Urinary bladder (tissue), 2 donors: ENCODE data around the gene OR11G2. TPM values are rescaled to one million over a fixed set of nuclear protein-coding genes. Genes with fewer than 3 reads are reported as not detected.

Experiments used
- polyA plus RNA-seq: library from polyadenylated mRNA; stranded (reverse); fragments of 200-250 nt; gene quantifications from one replicate; pipeline ENCODE4 v1.2.3, GENCODE V29; 2013
- small RNA-seq: library from RNA; depleted of rRNA; stranded (forward); fragments of <200 nt; gene quantifications from one replicate; pipeline ENCODE3, GENCODE V24; 2014
- total RNA-seq: library from RNA; depleted of rRNA; stranded (reverse); fragments of >200 nt; gene quantifications from one replicate; pipeline ENCODE4 v1.2.3, GENCODE V29; 2014
- donor health status: healthy.

The OR11G2 gene
- total and polyA plus RNA-seq, 2 donors: not detected

Small RNA genes lying within 50 kb of the gene (small RNA-seq; reads per million reads assigned to genes)
- gene GTF2IP22: not detected

Other genes starting within 250 kb of the OR11G2 start
- gene OR4K15, start 215.3 kb upstream of the OR11G2 start, total RNA-seq: not detected
- not detected for gene OR4K15, start 215.3 kb upstream of the OR11G2 start, polyA plus RNA-seq
- not detected for gene OR4Q2, start 188.7 kb upstream of the OR11G2 start, total RNA-seq
- gene OR4Q2, start 188.7 kb upstream of the OR11G2 start, polyA plus RNA-seq: not detected
- not detected for gene OR4K14, start 171.6 kb upstream of the OR11G2 start, total RNA-seq
- gene OR4K14, start 171.6 kb upstream of the OR11G2 start, polyA plus RNA-seq: not detected
- not detected for gene OR4K13, start 154.9 kb upstream of the OR11G2 start, total RNA-seq
- gene OR4K13, start 154.9 kb upstream of the OR11G2 start, polyA plus RNA-seq: not detected
- gene OR4L1, start 130.9 kb upstream of the OR11G2 start, total RNA-seq: not detected
- gene OR4L1, start 130.9 kb upstream of the OR11G2 start, polyA plus RNA-seq: not detected
- gene OR4K17, start 80.2 kb upstream of the OR11G2 start, total RNA-seq: not detected
- not detected for gene OR4K17, start 80.2 kb upstream of the OR11G2 start, polyA plus RNA-seq
- gene OR4N5, start 52.1 kb upstream of the OR11G2 start, total RNA-seq: not detected
- gene OR4N5, start 52.1 kb upstream of the OR11G2 start, polyA plus RNA-seq: not detected
- gene OR11H6, start 32.8 kb downstream of the OR11G2 start, total RNA-seq: not detected
- gene OR11H6, start 32.8 kb downstream of the OR11G2 start, polyA plus RNA-seq: not detected
- gene OR11H7, start 38.1 kb downstream of the OR11G2 start, total RNA-seq: not detected
- gene OR11H7, start 38.1 kb downstream of the OR11G2 start, polyA plus RNA-seq: not detected
- gene OR11H4, start 48.4 kb downstream of the OR11G2 start, total RNA-seq: not detected
- not detected for gene OR11H4, start 48.4 kb downstream of the OR11G2 start, polyA plus RNA-seq
- 22.7 TPM for gene TTC5, start 115.1 kb downstream of the OR11G2 start, total RNA-seq
- 8.0 TPM for gene TTC5, start 115.1 kb downstream of the OR11G2 start, polyA plus RNA-seq
- gene CCNB1IP1, start 142.4 kb downstream of the OR11G2 start, total RNA-seq: 81.9 TPM
- 63.5 TPM for gene CCNB1IP1, start 142.4 kb downstream of the OR11G2 start, polyA plus RNA-seq
- gene PARP2, start 152.7 kb downstream of the OR11G2 start, total RNA-seq: 13.5 TPM
- 16.0 TPM for gene PARP2, start 152.7 kb downstream of the OR11G2 start, polyA plus RNA-seq
- gene TEP1, start 222.6 kb downstream of the OR11G2 start, total RNA-seq: 17.4 TPM
- 16.2 TPM for gene TEP1, start 222.6 kb downstream of the OR11G2 start, polyA plus RNA-seq
- gene KLHL33, start 245.3 kb downstream of the OR11G2 start, total RNA-seq: 0.69 TPM
- 0.42 TPM for gene KLHL33, start 245.3 kb downstream of the OR11G2 start, polyA plus RNA-seq